Common myeloid progenitor, CD34-positive (primary cell): ENCODE data around the gene PFAS.

Experiments used
- CTCF ChIA-PET: fragments of 350-600 bp; sonication (Branson Sonifier 250); formaldehyde crosslinking; loops from one replicate; lab custom pipeline; 2021; ENCODE audit warnings: antibody characterized with exemption; lab: Charles Lee
- POLR2A ChIA-PET: fragments of 350-600 bp; sonication (Branson Sonifier 250); formaldehyde crosslinking; loops from one replicate; lab custom pipeline; 2021; ENCODE audit warnings: antibody characterized with exemption; lab: Charles Lee
- DNase-seq, 3 donors: peaks; one replicate each; pipeline versions ENCODE4 v3.0.0 to v3.0.0-alpha.2; 2013
- H3K27ac ChIP-seq, 2 experiments: 1 replicate in 1 of 2; 2 replicates in 1 of 2; pipeline ENCODE4 v1.7.0; 2013; ENCODE audit warnings: inconsistent platforms in 2 of 2, low read length in 2 of 2, mild to moderate bottlenecking in 2 of 2, low read depth in 1 of 2, moderate library complexity in 1 of 2; ENCODE audit not compliant: severe bottlenecking in 2 of 2, insufficient read depth in 1 of 2, poor library complexity in 1 of 2
- H3K27me3 ChIP-seq, 5 experiments: replicated peaks in 2 of 5; 1 replicate in 3 of 5; 2 replicates in 2 of 5; pipeline versions ENCODE4 v1.6.1 to v1.7.0; 2013; ENCODE audit warnings: low read length in 4 of 5, mild to moderate bottlenecking in 2 of 5, moderate library complexity in 2 of 5, inconsistent platforms in 1 of 5; ENCODE audit not compliant: insufficient read depth in 5 of 5, control insufficient read depth in 4 of 5
- H3K36me3 ChIP-seq, 4 experiments: 1 replicate in 2 of 4; 2 replicates in 2 of 4; pipeline versions ENCODE4 v1.6.1 to v1.7.0; 2013; ENCODE audit warnings: low read length in 3 of 4, control low read depth in 1 of 4, mild to moderate bottlenecking in 1 of 4; ENCODE audit not compliant: control insufficient read depth in 4 of 4, insufficient read depth in 4 of 4
- H3K4me1 ChIP-seq, 4 experiments: 1 replicate in 3 of 4; 2 replicates in 1 of 4; pipeline versions ENCODE4 v1.6.1 to v1.7.1; 2013; ENCODE audit warnings: low read length in 3 of 4, mild to moderate bottlenecking in 3 of 4, control low read depth in 1 of 4, inconsistent platforms in 1 of 4, moderate library complexity in 1 of 4; ENCODE audit not compliant: control insufficient read depth in 4 of 4, insufficient read depth in 4 of 4; ENCODE audit errors: control extremely low read depth in 1 of 4
- H3K4me3 ChIP-seq, 7 experiments: 1 replicate in 4 of 7; 2 replicates in 3 of 7; pipeline versions ENCODE4 v1.5.1 to v1.7.0; 2013; ENCODE audit warnings: mild to moderate bottlenecking in 7 of 7, low read length in 6 of 7, moderate library complexity in 6 of 7, inconsistent platforms in 2 of 7, low read depth in 2 of 7, control low read depth in 1 of 7; ENCODE audit not compliant: insufficient read depth in 4 of 7, control insufficient read depth in 1 of 7; ENCODE audit errors: extremely low read depth in 1 of 7
- H3K9me3 ChIP-seq, 5 experiments: 1 replicate in 4 of 5; 2 replicates in 1 of 5; pipeline versions ENCODE4 v1.6.1 to v1.7.1; 2013; ENCODE audit warnings: low read length in 4 of 5, mild to moderate bottlenecking in 2 of 5, inconsistent platforms in 1 of 5, low read depth in 1 of 5, moderate library complexity in 1 of 5; ENCODE audit not compliant: control insufficient read depth in 4 of 5, insufficient read depth in 2 of 5; ENCODE audit errors: control extremely low read depth in 1 of 5
- WGBS: methylation state at CpG from one replicate; pipeline ENCODE4 v1.1.5; 2013; ENCODE audit not compliant: insufficient coverage; 5-methylcytosine and 5-hydroxymethylcytosine counted together

PFAS gene

DNA sequence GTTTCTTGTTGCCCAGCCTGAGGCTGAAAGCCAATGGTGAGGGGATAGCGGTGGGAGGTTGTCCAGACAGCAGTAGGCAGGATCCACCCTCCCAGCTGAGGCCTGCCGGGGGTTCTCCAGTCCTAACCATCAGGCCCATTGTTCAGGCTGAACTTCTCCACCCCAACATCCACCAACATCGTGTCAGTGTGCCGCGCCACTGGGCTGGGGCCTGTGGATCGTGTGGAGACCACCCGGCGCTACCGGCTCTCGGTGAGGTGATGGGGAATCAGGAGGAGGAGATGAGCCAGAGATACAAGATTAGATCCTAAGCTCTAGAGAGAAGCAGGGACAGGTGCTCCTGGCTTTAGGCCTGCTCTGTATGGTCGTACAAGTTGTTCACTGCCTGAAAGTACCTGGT, 5.8 kb downstream of the PFAS start:
- no peak overlapping the region for H3K4me3 ChIP-seq
- ChIA-PET CTCF (interaction anchor here (2.0 kb wide), 1 partner anchor 46 kb away, joined by 6 read pairs; no protein-coding TSS in a partner anchor), POLR2A (no interaction called here)
- peaks cover 2 to 55% (median 44%) of the 10 kb centered on the region in 4 experiments for H3K36me3 ChIP-seq
- H3K4me1 ChIP-seq, result peaks cover 2 to 8% (median 7%) of the 10 kb centered on the region in 4 experiments
- no peak for DNase-seq
- 98% methylated on average over 6 of the region's 11 CpGs for WGBS
- H3K27ac ChIP-seq, result no peak overlapping the region
- H3K9me3 ChIP-seq, result no peaks in the 10 kb centered on the region
- H3K27me3 ChIP-seq, result no peaks in the 10 kb centered on the region

- no peak overlapping the region for H3K27ac ChIP-seq
- H3K36me3 ChIP-seq, result peaks cover 2 to 60% (median 47%) of the 10 kb centered on the region in 4 experiments
- WGBS, result 97% methylated on average over 6 of the region's 9 CpGs
- peaks cover 0 to 2% (median under 1%) of the 10 kb centered on the region in 4 experiments for H3K4me1 ChIP-seq
- H3K4me3 ChIP-seq, result no peak overlapping the region
- ChIA-PET POLR2A (no interaction called here), CTCF (interaction anchor here (1.2 to 2.0 kb wide), 2 partner anchors 45 to 70 kb away, joined by 3 to 6 read pairs; no protein-coding TSS in a partner anchor)
- DNase-seq, result peak in 1 of 3 donors; percentile 9
- no peaks in the 10 kb centered on the region for H3K27me3 ChIP-seq
- no peaks in the 10 kb centered on the region for H3K9me3 ChIP-seq
Measured at GRCh38 chr17:8255499-8255898, 6.4 kb downstream of the PFAS start.

- 100% methylated on average over 6 of the region's 10 CpGs for WGBS
- H3K9me3 ChIP-seq, result no peaks in the 10 kb centered on the region
- no peak for DNase-seq
- POLR2A ChIA-PET, result interaction anchor here (1.2 kb wide), 1 partner anchor 39 kb away, joined by 6 read pairs; the partner anchor contains the start of gene SLC25A35
- no peak overlapping the region for H3K4me3 ChIP-seq
- H3K27me3 ChIP-seq, result no peaks in the 10 kb centered on the region
- peaks cover 2 to 65% (median 50%) of the 10 kb centered on the region in 4 experiments for H3K36me3 ChIP-seq
- H3K27ac ChIP-seq, result no peak overlapping the region
- CTCF ChIA-PET, result interaction anchor here (1.2 to 1.3 kb wide), 2 partner anchors 14 to 69 kb away, joined by 3 to 4 read pairs; no protein-coding TSS in a partner anchor
- H3K4me1 ChIP-seq, result no peaks in the 10 kb centered on the region
Measured at GRCh38 chr17:8256291-8256690, 7.2 kb downstream of the PFAS start.

DNA sequence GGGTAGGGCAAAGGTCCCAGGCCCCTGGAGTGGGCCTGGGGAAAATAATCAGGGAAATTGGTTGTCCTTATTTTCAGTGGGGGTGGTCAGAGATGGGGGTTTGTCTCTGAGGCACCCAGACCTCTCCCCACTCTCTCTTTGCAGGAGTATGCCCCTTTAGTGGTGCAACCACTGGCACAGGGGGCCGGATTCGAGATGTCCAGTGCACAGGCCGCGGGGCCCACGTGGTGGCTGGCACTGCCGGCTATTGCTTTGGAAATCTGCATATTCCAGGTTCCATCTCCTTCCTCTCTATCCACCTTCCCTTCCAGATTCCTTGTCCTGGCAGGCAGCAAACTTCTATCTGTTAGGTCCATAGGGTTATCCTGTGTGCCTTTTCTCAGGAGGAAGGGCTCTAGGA, 7.6 kb downstream of the PFAS start:
- peaks cover 2 to 69% (median 53%) of the 10 kb centered on the region in 4 experiments for H3K36me3 ChIP-seq
- 100% methylated on average over 4 of the region's 6 CpGs for WGBS

GRCh38 chr17:8257801-8258200, 8.7 kb downstream of the PFAS start:
- Histone ChIP-seq H3K4me3 (no peak overlapping the region), H3K27me3 (no peaks in the 10 kb centered on the region), H3K4me1 (no peaks in the 10 kb centered on the region), H3K27ac (no peak overlapping the region), H3K9me3 (no peaks in the 10 kb centered on the region), H3K36me3 (peaks cover 4 to 77% (median 57%) of the 10 kb centered on the region in 4 experiments)
- CTCF ChIA-PET, result interaction anchor here (1.3 kb wide), 2 partner anchors 13 to 43 kb away, joined by 4 to 6 read pairs; no protein-coding TSS in a partner anchor
- POLR2A ChIA-PET, result no interaction called here
- 98% methylated on average over 7 of the region's 8 CpGs for WGBS
- DNase-seq, result no peak

More for the DNA sequence above, 7.6 kb downstream of the PFAS start:
- Histone ChIP-seq H3K4me3 (no peak overlapping the region), H3K27ac (no peak overlapping the region), H3K4me1 (no peaks in the 10 kb centered on the region), H3K27me3 (no peaks in the 10 kb centered on the region), H3K9me3 (no peaks in the 10 kb centered on the region)
- CTCF ChIA-PET, result interaction anchor here (1.2 to 1.3 kb wide), 2 partner anchors 14 to 69 kb away, joined by 3 to 4 read pairs; no protein-coding TSS in a partner anchor
- POLR2A ChIA-PET, result interaction anchor here (1.2 kb wide), 1 partner anchor 39 kb away, joined by 6 read pairs; the partner anchor contains the start of gene SLC25A35
- DNase-seq, result no peak

- no peaks in the 10 kb centered on the region for H3K4me1 ChIP-seq
- POLR2A ChIA-PET, result no interaction called here
- no peak for DNase-seq
- no peak overlapping the region for H3K4me3 ChIP-seq
- WGBS, result 100% methylated on average over 7 of the region's 10 CpGs
- H3K27me3 ChIP-seq, result no peaks in the 10 kb centered on the region
- H3K27ac ChIP-seq, result no peak overlapping the region
- H3K9me3 ChIP-seq, result no peaks in the 10 kb centered on the region
- H3K36me3 ChIP-seq, result peaks cover 11 to 90% (median 64%) of the 10 kb centered on the region in 4 experiments
- CTCF ChIA-PET, result interaction anchor here (0.9 to 1.6 kb wide), 3 partner anchors 10 to 71 kb away, joined by 3 to 5 read pairs (median 4); partner anchors contain the start of gene SLC25A35
Measured at GRCh38 chr17:8264320-8264719, 15.2 kb downstream of the PFAS start.
